Measurements from ENCODE around the gene SNAPC2.

GRCh38 chr19:7887408-7888144, 32.6 kb upstream of the SNAPC2 start:
- TF ChIP-seq EZH2 (IDR thresholded peaks at IDR 0.05; ENCODE audit: insufficient read depth, low read length): no peak
- TF ChIP-seq CTCF (IDR thresholded peaks at IDR 0.05; ENCODE audit: insufficient read depth, low read depth, low read length): no peak

Measured in astrocyte (in vitro differentiated cells and primary cell).